ENCODE results near the gene WDHD1.
"Not testable (repeated sequence)": the region's sequence is repeated elsewhere in the genome, so short reads cannot be mapped to it uniquely, and the experiment has no call there.

The WDHD1 gene

DNA sequence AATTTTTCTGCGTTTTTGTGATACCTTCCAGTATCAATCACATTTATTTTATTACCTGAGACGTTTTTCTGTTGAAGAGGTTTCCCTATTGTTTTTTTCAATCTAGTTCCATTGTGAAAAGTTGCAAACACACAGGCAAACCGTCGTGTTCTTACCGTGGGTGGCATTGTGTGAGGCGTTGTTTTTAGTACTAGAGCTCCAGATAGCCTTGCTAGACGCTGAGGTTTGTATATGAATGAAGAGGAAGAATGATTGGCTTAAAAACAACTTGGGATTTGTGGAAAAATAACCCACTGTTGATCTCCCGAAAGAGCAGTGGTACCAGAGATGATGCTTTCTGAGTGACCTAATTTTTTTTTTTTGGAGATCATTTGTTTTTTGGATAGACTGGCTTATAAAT, 1.2 kb upstream of the WDHD1 start:
- Histone ChIP-seq H3K27ac (ENCODE audit: low read length) (no peak overlapping the region), H3K27me3 (replicated peaks; ENCODE audit: insufficient read depth, low read length) (no peaks in the 10 kb centered on the region), H3K79me2 (ENCODE audit: low read length) (peaks cover 61% of the 10 kb centered on the region), H3K4me2 (ENCODE audit: low read depth, low read length) (peak overlapping the region; percentile 70), H4K20me1 (ENCODE audit: insufficient read depth, low read length) (no peaks in the 10 kb centered on the region), H3F3A (ENCODE audit: insufficient read depth, low read length) (no peaks in the 10 kb centered on the region), H3K4me1 (ENCODE audit: low read length) (peaks cover 7% of the 10 kb centered on the region; the same call in 1 of the 2 replicates), H3K36me3 (replicated peaks; ENCODE audit: insufficient read depth, low read length) (no peaks in the 10 kb centered on the region), H3K9me3 (replicated peaks; ENCODE audit: insufficient read depth, low read length) (no peaks in the 10 kb centered on the region), H2AFZ (ENCODE audit: low read length) (no peak overlapping the region), H3K9ac (ENCODE audit: low read length) (peak overlapping the region; percentile 81; the same call in 1 of the 2 replicates), H3K4me3 (ENCODE audit: low read length) (peak overlapping the region; percentile 90), H3K9me2 (replicated peaks; ENCODE audit: insufficient read depth, low read length) (no peaks in the 10 kb centered on the region)
- no peak for DNase-seq
- TF ChIP-seq, protein P1, sequence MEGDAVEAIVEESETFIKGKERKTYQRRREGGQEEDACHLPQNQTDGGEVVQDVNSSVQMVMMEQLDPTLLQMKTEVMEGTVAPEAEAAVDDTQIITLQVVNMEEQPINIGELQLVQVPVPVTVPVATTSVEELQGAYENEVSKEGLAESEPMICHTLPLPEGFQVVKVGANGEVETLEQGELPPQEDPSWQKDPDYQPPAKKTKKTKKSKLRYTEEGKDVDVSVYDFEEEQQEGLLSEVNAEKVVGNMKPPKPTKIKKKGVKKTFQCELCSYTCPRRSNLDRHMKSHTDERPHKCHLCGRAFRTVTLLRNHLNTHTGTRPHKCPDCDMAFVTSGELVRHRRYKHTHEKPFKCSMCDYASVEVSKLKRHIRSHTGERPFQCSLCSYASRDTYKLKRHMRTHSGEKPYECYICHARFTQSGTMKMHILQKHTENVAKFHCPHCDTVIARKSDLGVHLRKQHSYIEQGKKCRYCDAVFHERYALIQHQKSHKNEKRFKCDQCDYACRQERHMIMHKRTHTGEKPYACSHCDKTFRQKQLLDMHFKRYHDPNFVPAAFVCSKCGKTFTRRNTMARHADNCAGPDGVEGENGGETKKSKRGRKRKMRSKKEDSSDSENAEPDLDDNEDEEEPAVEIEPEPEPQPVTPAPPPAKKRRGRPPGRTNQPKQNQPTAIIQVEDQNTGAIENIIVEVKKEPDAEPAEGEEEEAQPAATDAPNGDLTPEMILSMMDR (IDR thresholded peaks at IDR 0.05; ENCODE audit: low read length): no peak
- TF ChIP-seq EZH2phosphoT487 (IDR thresholded peaks at IDR 0.05; ENCODE audit: low read length) (no peak), EZH2 (optimal IDR thresholded peaks at IDR 0.05; ENCODE audit: low read depth, low read length) (no peak)

GRCh38 chr14:55026441-55026792, 482 bp downstream of the WDHD1 start:
- H3K4me2 ChIP-seq (ENCODE audit: low read depth, low read length): peak overlapping the region; percentile 74; the same call in 1 of the 2 replicates
- H3K27me3 ChIP-seq (replicated peaks; ENCODE audit: insufficient read depth, low read length): no peaks in the 10 kb centered on the region
- no peaks in the 10 kb centered on the region for H3F3A ChIP-seq (ENCODE audit: insufficient read depth, low read length)
- no peaks in the 10 kb centered on the region for H3K9me2 ChIP-seq (replicated peaks; ENCODE audit: insufficient read depth, low read length)
- H3K79me2 ChIP-seq (ENCODE audit: low read length): peaks cover 57% of the 10 kb centered on the region
- no peak for TF ChIP-seq EZH2phosphoT487 (IDR thresholded peaks at IDR 0.05; ENCODE audit: low read length)
- H3K4me3 ChIP-seq (ENCODE audit: low read length): peak overlapping the region; percentile 90
- peak overlapping the region; percentile 85 for H2AFZ ChIP-seq (ENCODE audit: low read length)
- H3K9me3 ChIP-seq (replicated peaks; ENCODE audit: insufficient read depth, low read length): no peaks in the 10 kb centered on the region
- H4K20me1 ChIP-seq (ENCODE audit: insufficient read depth, low read length): no peaks in the 10 kb centered on the region
- H3K4me1 ChIP-seq (ENCODE audit: low read length): peaks cover 7% of the 10 kb centered on the region; the same call in 1 of the 2 replicates
- peak overlapping the region; percentile 71; the same call in 1 of the 2 replicates for H3K27ac ChIP-seq (ENCODE audit: low read length)
- no peak for DNase-seq
- no peaks in the 10 kb centered on the region for H3K36me3 ChIP-seq (replicated peaks; ENCODE audit: insufficient read depth, low read length)
- peak overlapping the region; percentile 81 for H3K9ac ChIP-seq (ENCODE audit: low read length)

GRCh38 chr14:55025948-55026347, 951 bp downstream of the WDHD1 start:
- Histone ChIP-seq H4K20me1 (ENCODE audit: insufficient read depth, low read length) (no peaks in the 10 kb centered on the region), H3F3A (ENCODE audit: insufficient read depth, low read length) (no peaks in the 10 kb centered on the region), H2AFZ (ENCODE audit: low read length) (0 out of 2 replicates have a peak overlapping the region, but pooled peaks have one; percentile 85), H3K36me3 (replicated peaks; ENCODE audit: insufficient read depth, low read length) (no peaks in the 10 kb centered on the region), H3K27ac (ENCODE audit: low read length) (no peak overlapping the region), H3K4me3 (ENCODE audit: low read length) (peak overlapping the region; percentile 90), H3K9me3 (replicated peaks; ENCODE audit: insufficient read depth, low read length) (no peaks in the 10 kb centered on the region), H3K4me1 (ENCODE audit: low read length) (peaks cover 7% of the 10 kb centered on the region; the same call in 1 of the 2 replicates), H3K79me2 (ENCODE audit: low read length) (peaks cover 53% of the 10 kb centered on the region), H3K9ac (ENCODE audit: low read length) (peak overlapping the region; percentile 81; the same call in 1 of the 2 replicates), H3K9me2 (replicated peaks; ENCODE audit: insufficient read depth, low read length) (no peaks in the 10 kb centered on the region), H3K4me2 (ENCODE audit: low read depth, low read length) (peak overlapping the region; percentile 74; the same call in 1 of the 2 replicates), H3K27me3 (replicated peaks; ENCODE audit: insufficient read depth, low read length) (no peaks in the 10 kb centered on the region)
- DNase-seq: no peak
- TF ChIP-seq EZH2 (optimal IDR thresholded peaks at IDR 0.05; ENCODE audit: low read depth, low read length) (no peak), EZH2phosphoT487 (IDR thresholded peaks at IDR 0.05; ENCODE audit: low read length) (no peak)
- TF ChIP-seq, protein P1 (IDR thresholded peaks at IDR 0.05; ENCODE audit: low read length): no peak

GRCh38 chr14:55024365-55024764, 2.5 kb downstream of the WDHD1 start:
- DNase-seq; H3K36me3 ChIP-seq (replicated peaks; ENCODE audit: insufficient read depth, low read length); H3F3A ChIP-seq (ENCODE audit: insufficient read depth, low read length); H3K4me1 ChIP-seq (ENCODE audit: low read length); H4K20me1 ChIP-seq (ENCODE audit: insufficient read depth, low read length); H3K9me3 ChIP-seq (replicated peaks; ENCODE audit: insufficient read depth, low read length); H3K27ac ChIP-seq (ENCODE audit: low read length); H3K9me2 ChIP-seq (replicated peaks; ENCODE audit: insufficient read depth, low read length); H3K4me2 ChIP-seq (ENCODE audit: low read depth, low read length); H3K9ac ChIP-seq (ENCODE audit: low read length); H3K4me3 ChIP-seq (ENCODE audit: low read length); H3K27me3 ChIP-seq (replicated peaks; ENCODE audit: insufficient read depth, low read length); H2AFZ ChIP-seq (ENCODE audit: low read length): not testable (repeated sequence)
- H3K79me2 ChIP-seq (ENCODE audit: low read length): peaks cover 38% of the 10 kb centered on the region
